Choroid plexus epithelial cell (primary cell): ENCODE results near the gene CHST4.
"Not testable (repeated sequence)": the region's sequence is repeated elsewhere in the genome, so short reads cannot be mapped to it uniquely, and the experiment has no call there.

Experiments used
- DNase-seq: peaks from one replicate; pipeline ENCODE4 v3.0.0-alpha.2; 2010; ENCODE audit warnings: low read depth
- H3K4me3 ChIP-seq: 2 replicates; pipeline ENCODE4 v1.5.1; 2011; ENCODE audit warnings: low read depth, mild to moderate bottlenecking, control low read depth, low read length, moderate library complexity
- CTCF ChIP-seq: conservative IDR thresholded peaks from 2 replicates; pipeline ENCODE4 v1.5.1; 2011; ENCODE audit warnings: low read depth, mild to moderate bottlenecking, control low read depth, inconsistent platforms, low read length, moderate library complexity

CHST4 gene

GRCh38 chr16:71500964-71501363, 25.3 kb upstream of the CHST4 start:
- TF ChIP-seq CTCF = no peak
- no peak for DNase-seq
- H3K4me3 ChIP-seq = no peak overlapping the region

- TF ChIP-seq CTCF = peak; percentile 27
- no peak overlapping the region for H3K4me3 ChIP-seq
- peak; percentile 4 for DNase-seq
Observed at GRCh38 chr16:71501547-71501946, 24.7 kb upstream of the CHST4 start.

DNA sequence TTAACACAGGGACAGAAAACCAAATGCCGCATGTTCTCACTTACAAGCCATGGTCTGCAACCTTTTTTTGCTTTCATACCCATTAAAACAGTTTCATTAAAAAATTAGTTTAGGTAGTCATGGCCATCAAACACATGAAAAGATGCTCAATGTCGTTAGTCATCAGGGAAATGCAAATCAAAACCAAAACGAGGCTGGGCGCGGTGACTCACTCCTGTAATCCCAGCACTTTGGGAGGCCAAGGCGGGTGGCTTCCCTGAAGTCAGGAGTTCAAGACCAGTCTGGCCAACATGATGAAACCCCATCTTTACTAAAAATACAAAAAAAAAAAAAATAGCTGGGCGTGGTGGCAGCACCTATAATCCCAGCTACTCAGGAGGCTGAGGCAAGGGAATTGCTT, 22.2 kb upstream of the CHST4 start:
- H3K4me3 ChIP-seq, DNase-seq: not testable (repeated sequence)

DNA sequence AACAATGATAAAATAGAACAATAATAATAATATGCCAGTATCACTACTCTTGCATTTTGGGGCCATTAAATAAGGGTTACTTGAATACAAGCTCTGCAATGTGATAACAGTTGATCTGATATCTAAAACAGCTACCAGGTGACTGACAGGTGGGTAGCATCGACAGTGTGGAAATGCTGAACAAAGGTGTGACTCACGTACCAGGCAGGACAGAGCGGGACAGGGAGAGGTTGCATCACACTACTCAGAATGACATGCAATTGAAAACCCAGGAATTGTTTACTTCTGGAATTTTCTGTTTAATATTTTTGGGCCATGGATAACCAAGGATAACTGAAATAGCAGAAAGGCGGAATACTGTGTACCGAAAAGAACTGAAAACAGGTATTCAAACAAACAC, 21.3 kb upstream of the CHST4 start:
- no peak for TF ChIP-seq CTCF
- no peak for DNase-seq
- H3K4me3 ChIP-seq = no peak overlapping the region

DNA sequence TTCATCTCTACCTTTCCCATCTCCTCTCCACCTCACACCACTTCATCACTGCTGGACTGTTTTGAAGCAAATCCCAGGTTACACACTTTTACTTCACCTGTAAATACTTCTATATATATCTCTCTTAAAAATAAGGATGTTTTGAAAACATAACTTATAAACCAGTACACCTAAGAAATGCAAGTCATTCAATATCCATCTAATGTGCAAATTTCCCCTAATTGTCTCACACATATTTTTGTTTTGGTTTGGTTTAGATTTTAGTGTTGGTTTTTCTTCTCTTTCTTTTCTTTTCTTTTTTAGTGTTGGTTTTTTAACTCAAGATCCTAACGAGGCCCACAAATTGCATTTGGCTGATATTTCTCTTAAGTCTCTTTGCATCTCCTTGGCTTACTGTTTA, 19.2 kb upstream of the CHST4 start:
- no peak overlapping the region for H3K4me3 ChIP-seq
- DNase-seq = no peak
- no peak for TF ChIP-seq CTCF

GRCh38 chr16:71513302-71513701, 12.9 kb upstream of the CHST4 start:
- TF ChIP-seq CTCF = no peak
- DNase-seq = no peak
- H3K4me3 ChIP-seq = no peak overlapping the region

GRCh38 chr16:71514476-71514875, 11.8 kb upstream of the CHST4 start:
- no peak overlapping the region for H3K4me3 ChIP-seq
- TF ChIP-seq CTCF = no peak
- no peak for DNase-seq

GRCh38 chr16:71515026-71515425, 11.2 kb upstream of the CHST4 start:
- no peak for TF ChIP-seq CTCF
- no peak for DNase-seq

More at GRCh38 chr16:71515026-71515425, 11.2 kb upstream of the CHST4 start:
- H3K4me3 ChIP-seq = no peak overlapping the region
